WTC11 (cell line): ENCODE measurements around the gene LBHD2.

Experiments used
- CREM ChIP-seq: sonication (generic); formaldehyde crosslinking; IDR thresholded peaks from 2 replicates; pipeline ENCODE4 v1.8.1; 2022; ENCODE audit warnings: mild to moderate bottlenecking, missing genetic modification reagents, moderate library complexity
- ETV6 ChIP-seq: sonication (generic); formaldehyde crosslinking; IDR thresholded peaks from 2 replicates; pipeline ENCODE4 v1.8.1; 2022; ENCODE audit warnings: mild to moderate bottlenecking, missing genetic modification reagents
- GABPB1 ChIP-seq: sonication (generic); formaldehyde crosslinking; IDR thresholded peaks from 2 replicates; pipeline ENCODE4 v1.8.1; 2023; ENCODE audit warnings: mild to moderate bottlenecking, missing genetic modification reagents
- JUN ChIP-seq: sonication (generic); formaldehyde crosslinking; IDR thresholded peaks from 2 replicates; pipeline ENCODE4 v1.8.0; 2023; ENCODE audit warnings: mild to moderate bottlenecking, missing genetic modification reagents
- KAT7 ChIP-seq: sonication (generic); formaldehyde crosslinking; IDR thresholded peaks from 2 replicates; pipeline ENCODE4 v1.8.1; 2023; ENCODE audit warnings: missing genetic modification reagents, mild to moderate bottlenecking, borderline replicate concordance
- MAX ChIP-seq: sonication (generic); formaldehyde crosslinking; IDR thresholded peaks from 2 replicates; pipeline ENCODE4 v1.8.0; 2022; ENCODE audit warnings: mild to moderate bottlenecking, missing genetic modification reagents
- NR2C2 ChIP-seq: sonication (generic); formaldehyde crosslinking; IDR thresholded peaks from 2 replicates; pipeline ENCODE4 v1.8.0; 2022; ENCODE audit warnings: mild to moderate bottlenecking, missing genetic modification reagents
- USF2 ChIP-seq: sonication (generic); formaldehyde crosslinking; IDR thresholded peaks from 2 replicates; pipeline ENCODE4 v1.8.1; 2023; ENCODE audit warnings: mild to moderate bottlenecking, missing genetic modification reagents, moderate library complexity
- ZNF121 ChIP-seq: sonication (generic); formaldehyde crosslinking; IDR thresholded peaks from 2 replicates; pipeline ENCODE4 v1.8.0; 2023; ENCODE audit warnings: missing genetic modification reagents
- ZNF138 ChIP-seq: sonication (generic); formaldehyde crosslinking; conservative IDR thresholded peaks from 2 replicates; pipeline ENCODE4 v1.8.1; 2022; ENCODE audit warnings: mild to moderate bottlenecking, moderate library complexity, missing genetic modification reagents
- ZNF416 ChIP-seq: fragments of 250-450 bp; sonication (Bioruptor Pico); IDR thresholded peaks from 2 replicates; pipeline ENCODE4 v1.9.0; 2021; ENCODE audit warnings: mild to moderate bottlenecking, inconsistent platforms
- TF ChIP-seq, protein P1 (sequence below): fragments of 200-600 bp; IDR thresholded peaks from 2 replicates; pipeline ENCODE4 v1.8.0; 2022; ENCODE audit warnings: antibody characterized with exemption
- TF ChIP-seq, protein P2 (sequence below): sonication (generic); formaldehyde crosslinking; IDR thresholded peaks from 2 replicates; pipeline ENCODE4 v1.8.0; 2023; ENCODE audit warnings: missing genetic modification reagents, mild to moderate bottlenecking, borderline replicate concordance
- TF ChIP-seq, protein P3 (sequence below): sonication (generic); formaldehyde crosslinking; IDR thresholded peaks from 2 replicates; pipeline ENCODE4 v1.8.0; 2022; ENCODE audit warnings: mild to moderate bottlenecking, missing genetic modification reagents

DNA sequence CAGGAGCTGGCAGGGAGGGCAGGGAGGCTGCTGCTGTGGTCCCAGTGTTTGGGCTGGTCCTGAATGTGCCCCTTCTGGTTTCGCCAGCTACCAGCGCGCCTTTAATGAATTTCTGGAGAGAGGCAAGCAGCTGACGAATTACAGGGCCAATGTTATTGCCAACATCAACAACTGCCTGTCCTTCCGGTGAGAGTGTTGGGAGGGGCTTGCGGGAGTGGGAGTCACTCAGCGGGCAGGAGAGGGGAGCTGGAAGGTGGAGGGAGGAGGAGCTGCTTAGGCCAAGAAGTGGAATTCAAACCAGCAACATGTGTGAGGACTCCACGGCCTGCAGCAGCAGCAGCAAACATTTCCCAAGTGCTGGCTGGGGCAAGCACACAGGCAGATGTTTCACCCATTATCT lies 47.0 kb downstream of the LBHD2 start:
- TF ChIP-seq, protein P1, sequence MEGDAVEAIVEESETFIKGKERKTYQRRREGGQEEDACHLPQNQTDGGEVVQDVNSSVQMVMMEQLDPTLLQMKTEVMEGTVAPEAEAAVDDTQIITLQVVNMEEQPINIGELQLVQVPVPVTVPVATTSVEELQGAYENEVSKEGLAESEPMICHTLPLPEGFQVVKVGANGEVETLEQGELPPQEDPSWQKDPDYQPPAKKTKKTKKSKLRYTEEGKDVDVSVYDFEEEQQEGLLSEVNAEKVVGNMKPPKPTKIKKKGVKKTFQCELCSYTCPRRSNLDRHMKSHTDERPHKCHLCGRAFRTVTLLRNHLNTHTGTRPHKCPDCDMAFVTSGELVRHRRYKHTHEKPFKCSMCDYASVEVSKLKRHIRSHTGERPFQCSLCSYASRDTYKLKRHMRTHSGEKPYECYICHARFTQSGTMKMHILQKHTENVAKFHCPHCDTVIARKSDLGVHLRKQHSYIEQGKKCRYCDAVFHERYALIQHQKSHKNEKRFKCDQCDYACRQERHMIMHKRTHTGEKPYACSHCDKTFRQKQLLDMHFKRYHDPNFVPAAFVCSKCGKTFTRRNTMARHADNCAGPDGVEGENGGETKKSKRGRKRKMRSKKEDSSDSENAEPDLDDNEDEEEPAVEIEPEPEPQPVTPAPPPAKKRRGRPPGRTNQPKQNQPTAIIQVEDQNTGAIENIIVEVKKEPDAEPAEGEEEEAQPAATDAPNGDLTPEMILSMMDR: no peak
- no peak for TF ChIP-seq NR2C2 (CRISPR knock-in tag)
- TF ChIP-seq MAX (CRISPR knock-in tag): no peak
- no peak for TF ChIP-seq ETV6
- no peak for TF ChIP-seq ZNF138
- no peak for TF ChIP-seq USF2
- no peak for TF ChIP-seq JUN (CRISPR knock-in tag)
- TF ChIP-seq KAT7: no peak
- TF ChIP-seq ZNF416 (CRISPR knock-in tag): no peak
- no peak for TF ChIP-seq CREM (CRISPR knock-in tag)
- TF ChIP-seq, protein P2, sequence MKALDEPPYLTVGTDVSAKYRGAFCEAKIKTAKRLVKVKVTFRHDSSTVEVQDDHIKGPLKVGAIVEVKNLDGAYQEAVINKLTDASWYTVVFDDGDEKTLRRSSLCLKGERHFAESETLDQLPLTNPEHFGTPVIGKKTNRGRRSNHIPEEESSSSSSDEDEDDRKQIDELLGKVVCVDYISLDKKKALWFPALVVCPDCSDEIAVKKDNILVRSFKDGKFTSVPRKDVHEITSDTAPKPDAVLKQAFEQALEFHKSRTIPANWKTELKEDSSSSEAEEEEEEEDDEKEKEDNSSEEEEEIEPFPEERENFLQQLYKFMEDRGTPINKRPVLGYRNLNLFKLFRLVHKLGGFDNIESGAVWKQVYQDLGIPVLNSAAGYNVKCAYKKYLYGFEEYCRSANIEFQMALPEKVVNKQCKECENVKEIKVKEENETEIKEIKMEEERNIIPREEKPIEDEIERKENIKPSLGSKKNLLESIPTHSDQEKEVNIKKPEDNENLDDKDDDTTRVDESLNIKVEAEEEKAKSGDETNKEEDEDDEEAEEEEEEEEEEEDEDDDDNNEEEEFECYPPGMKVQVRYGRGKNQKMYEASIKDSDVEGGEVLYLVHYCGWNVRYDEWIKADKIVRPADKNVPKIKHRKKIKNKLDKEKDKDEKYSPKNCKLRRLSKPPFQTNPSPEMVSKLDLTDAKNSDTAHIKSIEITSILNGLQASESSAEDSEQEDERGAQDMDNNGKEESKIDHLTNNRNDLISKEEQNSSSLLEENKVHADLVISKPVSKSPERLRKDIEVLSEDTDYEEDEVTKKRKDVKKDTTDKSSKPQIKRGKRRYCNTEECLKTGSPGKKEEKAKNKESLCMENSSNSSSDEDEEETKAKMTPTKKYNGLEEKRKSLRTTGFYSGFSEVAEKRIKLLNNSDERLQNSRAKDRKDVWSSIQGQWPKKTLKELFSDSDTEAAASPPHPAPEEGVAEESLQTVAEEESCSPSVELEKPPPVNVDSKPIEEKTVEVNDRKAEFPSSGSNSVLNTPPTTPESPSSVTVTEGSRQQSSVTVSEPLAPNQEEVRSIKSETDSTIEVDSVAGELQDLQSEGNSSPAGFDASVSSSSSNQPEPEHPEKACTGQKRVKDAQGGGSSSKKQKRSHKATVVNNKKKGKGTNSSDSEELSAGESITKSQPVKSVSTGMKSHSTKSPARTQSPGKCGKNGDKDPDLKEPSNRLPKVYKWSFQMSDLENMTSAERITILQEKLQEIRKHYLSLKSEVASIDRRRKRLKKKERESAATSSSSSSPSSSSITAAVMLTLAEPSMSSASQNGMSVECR (CRISPR knock-in tag): no peak
- TF ChIP-seq, protein P3, sequence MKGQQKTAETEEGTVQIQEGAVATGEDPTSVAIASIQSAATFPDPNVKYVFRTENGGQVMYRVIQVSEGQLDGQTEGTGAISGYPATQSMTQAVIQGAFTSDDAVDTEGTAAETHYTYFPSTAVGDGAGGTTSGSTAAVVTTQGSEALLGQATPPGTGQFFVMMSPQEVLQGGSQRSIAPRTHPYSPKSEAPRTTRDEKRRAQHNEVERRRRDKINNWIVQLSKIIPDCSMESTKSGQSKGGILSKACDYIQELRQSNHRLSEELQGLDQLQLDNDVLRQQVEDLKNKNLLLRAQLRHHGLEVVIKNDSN (CRISPR knock-in tag): no peak
- TF ChIP-seq GABPB1 (CRISPR knock-in tag): no peak
- TF ChIP-seq ZNF121: no peak
